Testis (tissue), 3 donors: Measurements from ENCODE around the gene PRR33. TPM values are rescaled to one million over a fixed set of nuclear protein-coding genes. Genes with fewer than 3 reads are reported as not detected.

ENCODE experiments used
- DNase-seq: peaks from one replicate; pipeline ENCODE4 v3.0.0-alpha.2; 2019
- H3K27ac ChIP-seq, 2 donors: fragments of 200-600 bp; sonication (generic); one replicate each; pipeline ENCODE4 v1.5.1; 2019
- H3K27me3 ChIP-seq: fragments of 200-600 bp; sonication (generic); one replicate; pipeline ENCODE4 v1.5.1; 2019
- H3K36me3 ChIP-seq: fragments of 200-600 bp; sonication (generic); one replicate; pipeline ENCODE4 v1.5.1; 2017; ENCODE audit warnings: low read depth; ENCODE audit errors: missing control alignments
- H3K4me1 ChIP-seq: fragments of 200-600 bp; sonication (generic); one replicate; pipeline ENCODE4 v1.5.1; 2019
- H3K4me3 ChIP-seq, 2 donors: fragments of 200-600 bp; sonication (generic); one replicate each; pipeline ENCODE4 v1.5.1; 2017 to 2019
- H3K9me3 ChIP-seq: fragments of 200-600 bp; sonication (generic); one replicate; pipeline ENCODE4 v1.5.1; 2017
- POLR2A ChIP-seq: fragments of 450-650 bp; IDR thresholded peaks from one replicate; pipeline ENCODE4 v1.6.1; 2017; ENCODE audit warnings: antibody characterized with exemption, mild to moderate bottlenecking, moderate library complexity
- WGBS, 2 donors: methylation state at CpG; one replicate each; pipeline ENCODE4 v1.1.5; 2018; 5-methylcytosine and 5-hydroxymethylcytosine counted together
- intact Hi-C: fragments of 100-400 bp; cut with DNase I; formaldehyde crosslinking; loops from one replicate; pipeline ENCODE4 v1.15.1; 2023; ENCODE audit warnings: low total_unique reads
- polyA plus RNA-seq: library from polyadenylated mRNA; stranded (reverse); fragments of 350-450 nt; fragmentation: Illumina TruSeq; extraction: RNeasy Lipid Tissue Mini Kit (QIAGEN cat#74804); gene quantifications from one replicate; pipeline ENCODE4 v1.2.3, GENCODE V29; 2014; ENCODE audit warnings: low read depth, low replicate concordance; ENCODE audit not compliant: insufficient read depth
- total RNA-seq, 2 donors: library from RNA; depleted of rRNA; stranded (reverse); fragments of >200 nt; gene quantifications; one replicate each; pipeline ENCODE4 v1.2.3, GENCODE V29; 2016
- TF ChIP-seq, protein P1 (sequence below), 3 experiments: fragments of 450-650 bp in 2 of 3; fragments of 200-600 bp in 1 of 3; sonication (generic) in 1 of 3; IDR thresholded peaks; one replicate each; pipeline ENCODE4 v1.5.1; 2016 to 2019; ENCODE audit warnings: antibody characterized with exemption in 3 of 3, mild to moderate bottlenecking in 2 of 3, moderate library complexity in 1 of 3

PRR33 gene
- total and polyA plus RNA-seq, 3 donors from 2014 or later: 0.06 TPM; not detected in 2

GRCh38 chr11:1873048-1873812, 18.5 kb downstream of the PRR33 start:
- intact Hi-C loops: no loop called here
- Histone ChIP-seq H3K4me1 (peaks cover 6% of the 10 kb centered on the region), H3K36me3 (no peaks in the 10 kb centered on the region), H3K27me3 (no peaks in the 10 kb centered on the region), H3K9me3 (no peaks in the 10 kb centered on the region), H3K4me3 (no peak overlapping the region), H3K27ac (peak overlapping the region in 1 of 2 donors; percentile 10)
- TF ChIP-seq, protein P1, sequence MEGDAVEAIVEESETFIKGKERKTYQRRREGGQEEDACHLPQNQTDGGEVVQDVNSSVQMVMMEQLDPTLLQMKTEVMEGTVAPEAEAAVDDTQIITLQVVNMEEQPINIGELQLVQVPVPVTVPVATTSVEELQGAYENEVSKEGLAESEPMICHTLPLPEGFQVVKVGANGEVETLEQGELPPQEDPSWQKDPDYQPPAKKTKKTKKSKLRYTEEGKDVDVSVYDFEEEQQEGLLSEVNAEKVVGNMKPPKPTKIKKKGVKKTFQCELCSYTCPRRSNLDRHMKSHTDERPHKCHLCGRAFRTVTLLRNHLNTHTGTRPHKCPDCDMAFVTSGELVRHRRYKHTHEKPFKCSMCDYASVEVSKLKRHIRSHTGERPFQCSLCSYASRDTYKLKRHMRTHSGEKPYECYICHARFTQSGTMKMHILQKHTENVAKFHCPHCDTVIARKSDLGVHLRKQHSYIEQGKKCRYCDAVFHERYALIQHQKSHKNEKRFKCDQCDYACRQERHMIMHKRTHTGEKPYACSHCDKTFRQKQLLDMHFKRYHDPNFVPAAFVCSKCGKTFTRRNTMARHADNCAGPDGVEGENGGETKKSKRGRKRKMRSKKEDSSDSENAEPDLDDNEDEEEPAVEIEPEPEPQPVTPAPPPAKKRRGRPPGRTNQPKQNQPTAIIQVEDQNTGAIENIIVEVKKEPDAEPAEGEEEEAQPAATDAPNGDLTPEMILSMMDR (IDR thresholded peaks at IDR 0.05): no peak
- no peak for TF ChIP-seq POLR2A
- DNase-seq: no peak
- 40 to 44% methylated on average over 9 to 11 of the region's 11 CpGs for WGBS, 2 donors

DNA sequence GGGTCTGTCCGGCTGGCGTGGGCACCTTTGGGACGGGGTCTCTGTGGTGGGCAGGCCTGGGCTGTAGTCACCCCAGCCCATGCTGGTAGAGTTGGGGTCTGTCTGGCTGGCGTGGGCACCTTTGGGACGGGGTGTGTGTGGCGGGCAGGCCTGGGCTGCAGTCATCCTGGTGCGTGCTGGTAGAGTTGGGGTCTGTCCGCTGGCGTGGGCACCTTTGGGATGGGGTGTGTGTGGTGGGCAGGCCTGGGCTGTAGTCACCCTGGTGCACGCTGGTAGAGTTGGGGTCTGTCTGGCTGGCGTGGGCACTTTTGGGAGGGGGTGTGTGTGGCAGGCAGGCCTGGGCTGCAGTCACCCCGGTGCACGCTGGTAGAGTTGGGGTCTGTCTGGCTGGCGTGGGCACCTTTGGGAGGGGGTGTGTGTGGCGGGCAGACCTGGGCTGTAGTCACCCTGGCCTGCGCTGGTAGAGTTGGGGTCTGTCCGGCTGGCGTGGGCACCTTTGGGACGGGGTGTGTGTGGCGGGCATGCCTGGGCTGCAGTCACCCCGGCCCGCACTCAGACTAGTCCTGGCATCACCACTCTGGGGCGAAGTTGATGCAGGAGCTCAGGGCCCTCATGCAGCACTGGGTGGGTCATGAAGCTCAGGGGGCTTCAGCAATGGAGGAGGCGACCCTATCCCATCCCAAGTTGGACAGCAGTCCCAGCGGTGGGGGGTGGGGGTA, 19.3 kb downstream of the PRR33 start:
- Histone ChIP-seq H3K9me3 (no peaks in the 10 kb centered on the region), H3K27ac (no peak overlapping the region), H3K36me3 (no peaks in the 10 kb centered on the region), H3K4me3 (no peak overlapping the region), H3K27me3 (no peaks in the 10 kb centered on the region), H3K4me1 (peaks cover 5% of the 10 kb centered on the region)
- WGBS, 2 donors: 79 to 80% methylated on average over 16 to 20 of the region's 25 CpGs
- intact Hi-C loops: no loop called here
- TF ChIP-seq, protein P1 (IDR thresholded peaks at IDR 0.05): no peak
- TF ChIP-seq POLR2A: no peak
- DNase-seq: no peak

DNA sequence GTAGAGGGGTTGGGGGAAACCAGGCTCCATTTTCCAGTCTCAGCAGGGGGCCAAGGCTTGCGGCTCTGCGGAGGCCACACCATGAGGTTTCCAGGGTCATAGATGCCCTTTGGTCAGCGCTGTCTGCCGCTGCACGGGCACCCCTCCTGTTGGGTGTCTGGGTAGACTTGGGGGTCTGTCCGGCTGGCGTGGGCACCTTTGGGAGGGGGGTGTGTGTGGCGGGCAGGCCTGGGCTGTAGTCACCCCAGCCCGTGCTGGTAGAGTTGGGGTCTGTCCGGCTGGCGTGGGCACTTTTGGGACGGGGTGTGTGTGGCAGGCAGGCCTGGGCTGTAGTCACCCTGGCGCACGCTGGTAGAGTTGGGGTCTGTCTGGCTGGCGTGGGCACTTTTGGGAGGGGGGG, 20.2 kb downstream of the PRR33 start:
- intact Hi-C loops: no loop called here
- peak overlapping the region in 1 of 2 donors; percentile 43 for H3K4me3 ChIP-seq
- WGBS, 2 donors: 66 to 79% methylated on average over 4 to 15 of the region's 15 CpGs
- peak overlapping the region in 1 of 2 donors; percentile 61 for H3K27ac ChIP-seq
- no peaks in the 10 kb centered on the region for H3K4me1 ChIP-seq
- H3K9me3 ChIP-seq: no peaks in the 10 kb centered on the region
- DNase-seq: no peak
- no peak for TF ChIP-seq POLR2A
- TF ChIP-seq, protein P1 (IDR thresholded peaks at IDR 0.05): no peak
- no peaks in the 10 kb centered on the region for H3K36me3 ChIP-seq
- no peaks in the 10 kb centered on the region for H3K27me3 ChIP-seq

- WGBS, 2 donors: 56 to 63% methylated on average over 31 to 50 of the region's 50 CpGs
- no peaks in the 10 kb centered on the region for H3K4me1 ChIP-seq
- H3K9me3 ChIP-seq: no peaks in the 10 kb centered on the region
- TF ChIP-seq POLR2A: no peak
- TF ChIP-seq, protein P1 (IDR thresholded peaks at IDR 0.05): no peak
- H3K27me3 ChIP-seq: no peaks in the 10 kb centered on the region
- no peaks in the 10 kb centered on the region for H3K36me3 ChIP-seq
- peak overlapping the region; percentile 36 to 43 for H3K4me3 ChIP-seq
- peak overlapping the region in 1 of 2 donors; percentile 61 for H3K27ac ChIP-seq
- intact Hi-C loops: no loop called here
- no peak for DNase-seq
Measured at GRCh38 chr11:1870721-1871466, 20.8 kb downstream of the PRR33 start.
